Ascending aorta (tissue), 2 donors: ENCODE data around the gene SLC22A17. TPM values are rescaled to one million over a fixed set of nuclear protein-coding genes. Genes with fewer than 3 reads are reported as not detected.

Experiments used
- DNase-seq, 2 donors: peaks; one replicate each; pipeline ENCODE4 v3.0.0-alpha.2; 2019; ENCODE audit warnings: low spot score in 2 of 2
- H3K27ac ChIP-seq, 2 donors: fragments of 200-600 bp; sonication (generic); one replicate each; pipeline ENCODE4 v1.5.1; 2016 to 2017; ENCODE audit warnings: mild to moderate bottlenecking in 1 of 2
- H3K27me3 ChIP-seq: fragments of 200-600 bp; sonication (generic); one replicate; pipeline ENCODE4 v1.5.1; 2017
- H3K36me3 ChIP-seq, 2 donors: fragments of 200-600 bp; sonication (generic); one replicate each; pipeline ENCODE4 v1.5.1; 2016
- H3K4me1 ChIP-seq, 2 donors: fragments of 200-600 bp; sonication (generic); one replicate each; pipeline ENCODE4 v1.5.1; 2016 to 2017; ENCODE audit warnings: mild to moderate bottlenecking in 1 of 2
- H3K4me3 ChIP-seq, 2 donors: fragments of 200-600 bp; sonication (generic); one replicate each; pipeline ENCODE4 v1.5.1; 2016 to 2017; ENCODE audit warnings: mild to moderate bottlenecking in 1 of 2
- H3K9me3 ChIP-seq, 2 donors: fragments of 200-600 bp; sonication (generic); one replicate each; pipeline ENCODE4 v1.5.1; 2016
- CTCF ChIP-seq, 3 experiments: fragments of 200-600 bp in 2 of 3; fragments of 450-650 bp in 1 of 3; sonication (generic) in 2 of 3; IDR thresholded peaks; one replicate each; pipeline ENCODE4 v1.5.1; 2016 to 2019; ENCODE audit warnings: antibody characterized with exemption in 3 of 3, mild to moderate bottlenecking in 1 of 3, moderate library complexity in 1 of 3
- intact Hi-C: fragments of 100-400 bp; cut with DNase I; formaldehyde crosslinking; loops from one replicate; pipeline ENCODE4 v1.15.1; 2023
- total RNA-seq: library from RNA; depleted of rRNA; stranded (reverse); fragments of >200 nt; gene quantifications from one replicate; pipeline ENCODE4 v1.1.0, GENCODE V29; 2016

The SLC22A17 gene
- total RNA-seq, 1 donor from 2014 or later, result 89.7 TPM

GRCh38 chr14:23348297-23348655 lies 4.4 kb downstream of the SLC22A17 start:
- DNase-seq, result peak in 1 of 2 donors; percentile 37
- Histone ChIP-seq H3K27ac (no peak overlapping the region), H3K4me1 (peaks cover 4 to 8% of the 10 kb centered on the region in 2 donors), H3K4me3 (no peak overlapping the region), H3K9me3 (no peaks in the 10 kb centered on the region), H3K36me3 (peaks cover 5 to 7% of the 10 kb centered on the region in 2 donors), H3K27me3 (no peaks in the 10 kb centered on the region)
- intact Hi-C loops, result no loop called here
- no peak for TF ChIP-seq CTCF (IDR thresholded peaks at IDR 0.05)

GRCh38 chr14:23347406-23348296 lies 5.0 kb downstream of the SLC22A17 start:
- peak in 1 of 2 donors; percentile 56 for DNase-seq
- intact Hi-C loops, result no loop called here
- Histone ChIP-seq H3K36me3 (peaks cover 5 to 7% of the 10 kb centered on the region in 2 donors), H3K4me3 (no peak overlapping the region), H3K27ac (no peak overlapping the region), H3K4me1 (peaks cover 4 to 5% of the 10 kb centered on the region in 2 donors), H3K9me3 (no peaks in the 10 kb centered on the region), H3K27me3 (no peaks in the 10 kb centered on the region)
- TF ChIP-seq CTCF (IDR thresholded peaks at IDR 0.05), result no peak

- no peak overlapping the region for H3K4me3 ChIP-seq
- no peak overlapping the region for H3K27ac ChIP-seq
- no peaks in the 10 kb centered on the region for H3K27me3 ChIP-seq
- DNase-seq, result peak in 1 of 2 donors; percentile 43
- no peak for TF ChIP-seq CTCF (IDR thresholded peaks at IDR 0.05)
- no peaks in the 10 kb centered on the region for H3K9me3 ChIP-seq
- intact Hi-C loops, result no loop called here
- H3K36me3 ChIP-seq, result peaks cover 5 to 7% of the 10 kb centered on the region in 2 donors
- H3K4me1 ChIP-seq, result peaks cover 2 to 3% of the 10 kb centered on the region in 2 donors
These were observed 5.8 kb downstream of the SLC22A17 start for GRCh38 chr14:23346693-23347405.

GRCh38 chr14:23345987-23346692 lies 6.5 kb downstream of the SLC22A17 start:
- H3K27ac ChIP-seq, result no peak overlapping the region
- TF ChIP-seq CTCF (IDR thresholded peaks at IDR 0.05), result no peak
- H3K9me3 ChIP-seq, result no peaks in the 10 kb centered on the region
- H3K4me3 ChIP-seq, result no peak overlapping the region
- intact Hi-C loops, result no loop called here
- DNase-seq, result peak in 1 of 2 donors; percentile 38
- no peaks in the 10 kb centered on the region for H3K4me1 ChIP-seq
- H3K36me3 ChIP-seq, result peaks cover 5 to 7% of the 10 kb centered on the region in 2 donors
- H3K27me3 ChIP-seq, result no peaks in the 10 kb centered on the region

GRCh38 chr14:23344481-23344880 lies 8.2 kb downstream of the SLC22A17 start:
- peaks cover 5 to 7% of the 10 kb centered on the region in 2 donors for H3K36me3 ChIP-seq
- no peaks in the 10 kb centered on the region for H3K9me3 ChIP-seq
- no peak overlapping the region for H3K27ac ChIP-seq
- H3K4me3 ChIP-seq, result no peak overlapping the region
- peak in 1 of 2 donors; percentile 15 for DNase-seq
- H3K4me1 ChIP-seq, result no peaks in the 10 kb centered on the region
- no peaks in the 10 kb centered on the region for H3K27me3 ChIP-seq
- intact Hi-C loops, result no loop called here
- no peak for TF ChIP-seq CTCF (IDR thresholded peaks at IDR 0.05)
